HFF-Myc (cell line): Measurements from ENCODE around the gene VDR.
A peak's percentile ranks its signal among the peaks of the same experiment; 100 is the strongest.

Experiments
- DNase-seq: peaks from one replicate; pipeline ENCODE4 v3.0.0-alpha.2; 2011; ENCODE audit warnings: low read depth; ENCODE audit errors: extremely low read depth
- H3K4me3 ChIP-seq: replicated peaks from 2 replicates; pipeline ENCODE4 v1.5.1; 2011; ENCODE audit warnings: low read depth, mild to moderate bottlenecking, control low read depth, low read length
- TF ChIP-seq, protein P1 (sequence below): IDR thresholded peaks from 2 replicates; pipeline ENCODE4 v1.5.1; 2012; ENCODE audit warnings: mild to moderate bottlenecking, low read depth, low read length, control low read depth; ENCODE audit errors: missing control alignments

The VDR gene

DNA sequence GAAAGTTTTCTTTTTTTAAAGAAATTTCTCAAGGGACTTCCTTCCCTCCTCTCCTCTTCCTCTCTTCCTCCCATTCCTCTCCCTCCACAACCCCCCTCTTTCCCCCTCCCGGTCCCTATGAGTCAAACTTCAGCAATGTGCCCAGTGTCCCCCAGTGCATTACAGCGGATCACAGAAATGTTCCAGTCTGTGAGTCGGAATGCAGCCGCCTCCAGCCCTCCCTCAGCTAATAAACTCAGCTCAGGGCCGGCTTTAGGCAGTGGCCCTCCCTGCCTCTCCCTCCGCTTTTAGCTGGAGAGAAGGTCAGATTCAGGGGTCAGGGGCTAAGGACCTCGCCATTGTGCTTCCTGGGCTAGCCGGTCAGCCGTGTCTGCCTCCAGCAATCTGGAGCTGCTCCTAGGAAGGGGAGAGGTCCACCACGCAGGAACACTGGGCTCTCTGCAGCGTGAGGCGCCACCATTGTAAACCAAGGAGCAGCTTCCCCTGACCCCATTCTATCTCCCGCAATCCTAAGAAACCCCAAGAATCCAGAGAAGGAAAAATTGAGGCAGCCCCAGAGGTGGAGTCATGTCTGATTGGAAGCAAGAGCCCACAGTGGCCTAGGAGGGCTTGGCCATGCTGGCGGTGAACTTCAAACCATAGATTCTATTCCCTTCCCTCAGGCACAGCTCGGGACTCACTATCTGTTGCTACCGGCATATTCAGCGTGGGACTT, 84.0 kb downstream of the VDR start:
- TF ChIP-seq, protein P1, sequence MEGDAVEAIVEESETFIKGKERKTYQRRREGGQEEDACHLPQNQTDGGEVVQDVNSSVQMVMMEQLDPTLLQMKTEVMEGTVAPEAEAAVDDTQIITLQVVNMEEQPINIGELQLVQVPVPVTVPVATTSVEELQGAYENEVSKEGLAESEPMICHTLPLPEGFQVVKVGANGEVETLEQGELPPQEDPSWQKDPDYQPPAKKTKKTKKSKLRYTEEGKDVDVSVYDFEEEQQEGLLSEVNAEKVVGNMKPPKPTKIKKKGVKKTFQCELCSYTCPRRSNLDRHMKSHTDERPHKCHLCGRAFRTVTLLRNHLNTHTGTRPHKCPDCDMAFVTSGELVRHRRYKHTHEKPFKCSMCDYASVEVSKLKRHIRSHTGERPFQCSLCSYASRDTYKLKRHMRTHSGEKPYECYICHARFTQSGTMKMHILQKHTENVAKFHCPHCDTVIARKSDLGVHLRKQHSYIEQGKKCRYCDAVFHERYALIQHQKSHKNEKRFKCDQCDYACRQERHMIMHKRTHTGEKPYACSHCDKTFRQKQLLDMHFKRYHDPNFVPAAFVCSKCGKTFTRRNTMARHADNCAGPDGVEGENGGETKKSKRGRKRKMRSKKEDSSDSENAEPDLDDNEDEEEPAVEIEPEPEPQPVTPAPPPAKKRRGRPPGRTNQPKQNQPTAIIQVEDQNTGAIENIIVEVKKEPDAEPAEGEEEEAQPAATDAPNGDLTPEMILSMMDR = no peak
- peak; percentile 97 for DNase-seq
- H3K4me3 ChIP-seq = peak overlapping the region; percentile 91

DNA sequence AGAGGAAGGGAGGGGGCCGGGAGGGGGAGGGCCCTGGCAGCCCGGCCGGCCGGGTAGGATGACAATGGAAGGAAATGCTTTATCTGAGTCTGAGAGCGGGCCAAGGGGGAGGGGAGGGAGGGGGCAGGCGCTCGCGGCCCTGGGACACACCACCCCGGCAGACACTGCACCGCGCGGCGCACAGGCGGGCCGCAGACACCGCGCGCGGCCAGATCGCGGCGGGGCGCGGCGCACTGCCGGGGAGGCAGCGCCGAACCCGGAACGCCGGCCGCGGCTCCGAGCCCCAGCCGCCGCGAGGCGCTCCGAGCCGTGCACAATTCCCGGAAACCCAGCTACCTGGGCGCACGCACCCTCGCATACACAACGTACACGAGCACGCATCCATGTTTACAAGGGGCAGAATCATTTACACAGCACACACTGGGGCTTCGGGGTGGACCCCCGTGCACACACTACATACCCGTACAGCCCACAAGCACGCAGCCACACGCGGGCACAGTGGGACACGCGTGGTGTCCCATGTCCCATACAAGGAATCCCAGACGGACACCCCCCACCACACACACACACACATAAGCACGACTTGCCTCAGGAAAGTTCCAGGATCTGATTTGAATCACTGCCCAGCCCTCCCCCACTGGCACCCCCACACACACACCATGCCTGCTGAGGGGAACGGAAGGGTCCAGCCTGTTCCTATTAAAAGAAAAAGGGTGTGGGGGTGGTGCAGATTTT, 84.7 kb downstream of the VDR start, which contains the start of gene HDAC7:
Gene HDAC7 (minus strand): TSS at position 8 of the 735 bp plus-strand sequence. CDS start 118 bp downstream, outside the sequence.
- TF ChIP-seq, protein P1 = no peak
- no peak for DNase-seq
- peak within 1 kb of the TSS; percentile 91 for H3K4me3 ChIP-seq

DNA sequence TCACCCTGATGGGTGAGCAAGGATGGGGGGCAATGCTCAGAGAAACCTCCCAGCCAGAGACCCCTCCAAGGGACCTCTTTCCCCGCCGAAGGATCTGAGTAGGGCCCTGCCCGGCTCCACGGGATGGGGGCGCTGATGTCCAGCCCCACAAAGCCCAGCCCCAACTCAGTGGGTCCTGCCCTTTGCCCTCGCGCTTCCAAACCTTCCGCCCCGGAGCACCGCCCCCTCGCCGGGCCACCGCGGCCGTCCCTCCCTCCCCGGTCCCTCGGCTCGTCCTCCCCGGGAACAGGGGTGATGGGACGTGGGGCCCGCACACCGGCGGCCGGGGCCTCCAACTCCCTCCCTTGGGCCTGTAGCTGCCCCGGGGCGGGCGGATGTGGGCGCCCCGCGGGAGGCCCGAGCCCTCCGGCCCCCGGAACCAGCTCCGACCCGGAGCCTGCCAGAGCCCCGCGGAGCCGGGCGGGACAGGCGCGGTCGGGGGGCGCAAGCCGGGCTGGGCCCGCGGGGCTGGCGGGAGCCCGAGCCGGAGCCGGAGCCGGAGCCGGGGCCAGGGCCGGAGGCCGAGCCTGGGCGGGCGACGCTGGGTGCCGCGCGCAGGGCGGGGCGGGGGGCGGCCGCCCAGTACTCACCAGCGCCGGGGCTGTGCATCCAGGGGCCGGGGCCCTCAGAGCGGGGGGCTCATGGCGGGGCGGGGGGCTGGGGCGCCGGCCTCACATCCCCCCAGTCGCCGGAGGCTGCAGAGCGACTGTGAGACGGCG, 85.5 kb downstream of the VDR start:
- no peak for DNase-seq
- peak overlapping the region; percentile 91 for H3K4me3 ChIP-seq
- TF ChIP-seq, protein P1 = peak; percentile 30

DNA sequence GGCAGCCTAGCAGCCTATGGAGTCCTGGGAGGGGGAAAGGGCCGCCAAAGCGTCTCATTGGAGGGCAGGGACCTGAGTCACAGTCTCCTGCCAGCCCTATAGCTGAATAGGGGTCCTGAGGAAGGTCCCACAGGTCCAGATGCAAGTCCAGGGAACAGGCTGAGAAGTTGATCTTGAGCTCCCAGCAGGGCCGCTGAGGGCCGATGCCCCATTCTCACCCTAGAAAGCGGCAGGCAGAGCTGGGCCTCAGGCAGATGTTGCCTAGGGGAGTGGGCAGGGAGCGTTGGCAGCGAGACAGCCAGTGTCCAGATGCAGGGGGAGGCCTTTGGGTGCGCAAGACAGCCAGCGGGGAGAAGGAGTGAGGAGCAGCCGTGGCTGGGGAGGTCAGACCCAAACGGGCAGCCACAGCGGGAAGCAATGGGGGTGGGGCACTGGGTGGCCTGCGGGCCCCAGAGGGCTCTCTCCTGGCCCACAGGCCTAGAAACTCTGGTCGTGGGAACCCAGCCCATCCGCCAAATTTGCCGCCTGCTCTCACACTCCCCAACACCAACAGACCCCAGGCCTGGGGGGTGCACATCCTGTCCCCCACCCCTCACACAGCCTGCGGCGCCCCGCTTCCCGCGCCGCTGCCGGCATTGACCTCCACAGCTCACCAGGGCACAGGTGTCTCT, 86.2 kb downstream of the VDR start:
- TF ChIP-seq, protein P1 = no peak
- DNase-seq = no peak
- H3K4me3 ChIP-seq = peak overlapping the region; percentile 91

DNA sequence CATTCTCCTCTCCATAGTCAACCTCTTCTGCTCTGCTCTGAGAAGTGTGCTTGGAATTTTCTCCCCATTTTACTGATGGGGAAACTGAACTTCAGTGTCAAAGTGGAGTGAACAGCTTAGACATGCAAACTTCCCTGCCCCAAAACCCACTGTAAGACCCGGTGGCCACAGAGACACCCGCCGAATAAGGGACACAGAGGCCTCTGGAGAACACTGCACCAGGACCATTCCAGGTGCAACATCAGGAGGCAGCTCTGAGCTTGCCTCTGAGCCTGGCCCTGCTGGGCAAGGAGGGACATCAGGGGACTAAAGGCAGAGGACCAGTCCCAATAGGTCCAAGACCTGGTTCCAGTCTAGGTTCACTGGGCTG, 86.8 kb downstream of the VDR start:
- peak overlapping the region; percentile 91 for H3K4me3 ChIP-seq

More for the DNA sequence above, 86.8 kb downstream of the VDR start:
- TF ChIP-seq, protein P1 = no peak
- DNase-seq = no peak
